Upper lobe of left lung (tissue), 6 donors: ENCODE results near the gene AFP. TPM values are rescaled to one million over a fixed set of nuclear protein-coding genes. Genes with fewer than 3 reads are reported as not detected.
A peak's percentile ranks its signal among the peaks of the same experiment; 100 is the strongest.

Source experiments
- ATAC-seq, 2 donors: fragments of 200-7000 bp; cut with Tn5 transposase; one replicate each; pipeline ENCODE4 v1.9.1; 2022; ENCODE audit warnings: mild to moderate bottlenecking in 2 of 2, moderate library complexity in 2 of 2; ENCODE audit not compliant: low FRiP score in 2 of 2
- DNase-seq, 2 donors: peaks; one replicate each; pipeline ENCODE4 v3.0.0-alpha.2; 2019 to 2020
- H3K27ac ChIP-seq, 4 donors: fragments of 200-600 bp; sonication (generic); one replicate each; pipeline ENCODE4 v1.5.1; 2016 to 2019
- H3K27me3 ChIP-seq, 4 donors: fragments of 200-600 bp; sonication (generic); one replicate each; pipeline ENCODE4 v1.5.1; 2017 to 2019
- H3K36me3 ChIP-seq, 4 donors: fragments of 200-600 bp; sonication (generic); one replicate each; pipeline ENCODE4 v1.5.1; 2016 to 2019
- H3K4me1 ChIP-seq, 4 donors: fragments of 200-600 bp; sonication (generic); one replicate each; pipeline ENCODE4 v1.5.1; 2018 to 2019
- H3K4me3 ChIP-seq, 4 donors: fragments of 200-600 bp; sonication (generic); one replicate each; pipeline ENCODE4 v1.5.1; 2017 to 2019; ENCODE audit warnings: mild to moderate bottlenecking in 2 of 4, moderate library complexity in 1 of 4
- H3K9me3 ChIP-seq, 4 donors: fragments of 200-600 bp; sonication (generic); one replicate each; pipeline ENCODE4 v1.5.1; 2018 to 2019
- EP300 ChIP-seq, 4 donors: sonication (generic); formaldehyde crosslinking; IDR thresholded peaks; one replicate each; pipeline ENCODE4 v1.5.1; 2017; ENCODE audit warnings: antibody characterized with exemption in 4 of 4, control low read depth in 2 of 4
- POLR2A ChIP-seq, 4 donors: fragments of 450-650 bp; IDR thresholded peaks; one replicate each; pipeline ENCODE4 v1.5.1; 2016 to 2017; ENCODE audit warnings: antibody characterized with exemption in 4 of 4, mild to moderate bottlenecking in 2 of 4
- POLR2AphosphoS5 ChIP-seq, 2 donors: sonication (generic); formaldehyde crosslinking; IDR thresholded peaks; one replicate each; pipeline ENCODE4 v1.5.1; 2017; ENCODE audit warnings: antibody characterized with exemption in 2 of 2
- WGBS, 2 donors: methylation state at CpG; one replicate each; pipeline ENCODE4 v1.1.5; 2017 to 2018; 5-methylcytosine and 5-hydroxymethylcytosine counted together
- total RNA-seq, 6 donors: library from RNA; depleted of rRNA in 4 of 6; stranded (reverse); fragments of >200 nt in 4 of 6; gene quantifications; one replicate each; pipeline versions ENCODE4 v1.1.0 to v1.2.1, GENCODE V29; 2016 to 2021
- TF ChIP-seq, protein P1 (sequence below), 6 experiments: fragments of 450-650 bp in 4 of 6; fragments of 200-600 bp in 2 of 6; sonication (generic) in 2 of 6; IDR thresholded peaks; one replicate each; pipeline ENCODE4 v1.5.1; 2016 to 2019; ENCODE audit warnings: antibody characterized with exemption in 6 of 6
- donor health status: DM: no; HTN: no; CAD: no; lungs with moderate emphysema.
- donor health status: DM: no; HTN: yes; CAD: no; lungs with severe emphysema.

Gene AFP
- total RNA-seq, 6 donors from 2014 or later, result 1.2 to 2.9 TPM; not detected in 4

GRCh38 chr4:73485085-73485484 is 49.1 kb downstream of the AFP start:
- H3K27me3 ChIP-seq, result no peaks in the 10 kb centered on the region
- no peak for ATAC-seq

GRCh38 chr4:73485596-73485995 is 49.6 kb downstream of the AFP start:
- H3K9me3 ChIP-seq, result no peaks in the 10 kb centered on the region
- ATAC-seq, result no peak
- TF ChIP-seq EP300 (IDR thresholded peaks at IDR 0.05) (no peak), POLR2AphosphoS5 (IDR thresholded peaks at IDR 0.05) (no peak), POLR2A (IDR thresholded peaks at IDR 0.05) (no peak)
- TF ChIP-seq, protein P1, sequence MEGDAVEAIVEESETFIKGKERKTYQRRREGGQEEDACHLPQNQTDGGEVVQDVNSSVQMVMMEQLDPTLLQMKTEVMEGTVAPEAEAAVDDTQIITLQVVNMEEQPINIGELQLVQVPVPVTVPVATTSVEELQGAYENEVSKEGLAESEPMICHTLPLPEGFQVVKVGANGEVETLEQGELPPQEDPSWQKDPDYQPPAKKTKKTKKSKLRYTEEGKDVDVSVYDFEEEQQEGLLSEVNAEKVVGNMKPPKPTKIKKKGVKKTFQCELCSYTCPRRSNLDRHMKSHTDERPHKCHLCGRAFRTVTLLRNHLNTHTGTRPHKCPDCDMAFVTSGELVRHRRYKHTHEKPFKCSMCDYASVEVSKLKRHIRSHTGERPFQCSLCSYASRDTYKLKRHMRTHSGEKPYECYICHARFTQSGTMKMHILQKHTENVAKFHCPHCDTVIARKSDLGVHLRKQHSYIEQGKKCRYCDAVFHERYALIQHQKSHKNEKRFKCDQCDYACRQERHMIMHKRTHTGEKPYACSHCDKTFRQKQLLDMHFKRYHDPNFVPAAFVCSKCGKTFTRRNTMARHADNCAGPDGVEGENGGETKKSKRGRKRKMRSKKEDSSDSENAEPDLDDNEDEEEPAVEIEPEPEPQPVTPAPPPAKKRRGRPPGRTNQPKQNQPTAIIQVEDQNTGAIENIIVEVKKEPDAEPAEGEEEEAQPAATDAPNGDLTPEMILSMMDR (IDR thresholded peaks at IDR 0.05), result no peak

More at GRCh38 chr4:73485085-73485484, 49.1 kb downstream of the AFP start:
- Histone ChIP-seq H3K9me3 (no peaks in the 10 kb centered on the region), H3K36me3 (no peaks in the 10 kb centered on the region), H3K27ac (no peak overlapping the region), H3K4me3 (no peak overlapping the region), H3K4me1 (no peaks in the 10 kb centered on the region)
- TF ChIP-seq POLR2A (IDR thresholded peaks at IDR 0.05), result no peak
- TF ChIP-seq, protein P1 (IDR thresholded peaks at IDR 0.05), result no peak
- TF ChIP-seq POLR2AphosphoS5 (IDR thresholded peaks at IDR 0.05), result no peak
- TF ChIP-seq EP300 (IDR thresholded peaks at IDR 0.05), result no peak
- no peak for DNase-seq

DNA sequence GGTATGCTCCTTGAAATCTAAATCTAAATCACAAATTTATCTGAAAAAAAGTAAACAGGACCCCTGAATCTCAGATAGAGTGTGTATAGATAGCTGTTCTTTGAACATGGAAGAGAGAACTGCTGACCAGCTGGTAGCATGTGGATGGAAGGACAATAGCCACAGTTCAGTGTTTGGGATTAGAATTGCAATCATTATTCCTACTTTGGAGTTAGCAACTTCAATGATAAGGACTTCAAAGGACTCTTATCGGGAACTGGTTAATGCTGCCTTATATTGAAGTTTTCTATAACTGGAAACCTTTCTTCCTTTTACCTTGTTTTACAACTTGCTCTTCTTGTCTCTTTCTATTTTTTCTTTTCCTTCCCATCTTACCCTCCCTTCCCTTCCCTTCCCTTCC is 50.5 kb downstream of the AFP start:
- no peak for ATAC-seq
- Histone ChIP-seq H3K27me3 (no peaks in the 10 kb centered on the region), H3K36me3 (no peaks in the 10 kb centered on the region), H3K4me3 (no peak overlapping the region), H3K4me1 (no peaks in the 10 kb centered on the region), H3K9me3 (no peaks in the 10 kb centered on the region), H3K27ac (no peak overlapping the region)
- TF ChIP-seq, protein P1 (IDR thresholded peaks at IDR 0.05), result no peak
- TF ChIP-seq POLR2A (IDR thresholded peaks at IDR 0.05) (no peak), EP300 (IDR thresholded peaks at IDR 0.05) (no peak), POLR2AphosphoS5 (IDR thresholded peaks at IDR 0.05) (no peak)
- 53 to 54% methylated on average over 1 of the region's 1 CpG for WGBS, 2 donors
- no peak for DNase-seq

More at GRCh38 chr4:73485596-73485995, 49.6 kb downstream of the AFP start:
- no peak for DNase-seq
- no peaks in the 10 kb centered on the region for H3K36me3 ChIP-seq
- no peaks in the 10 kb centered on the region for H3K4me1 ChIP-seq
- no peak overlapping the region for H3K4me3 ChIP-seq
- no peak overlapping the region for H3K27ac ChIP-seq
- H3K27me3 ChIP-seq, result no peaks in the 10 kb centered on the region

DNA sequence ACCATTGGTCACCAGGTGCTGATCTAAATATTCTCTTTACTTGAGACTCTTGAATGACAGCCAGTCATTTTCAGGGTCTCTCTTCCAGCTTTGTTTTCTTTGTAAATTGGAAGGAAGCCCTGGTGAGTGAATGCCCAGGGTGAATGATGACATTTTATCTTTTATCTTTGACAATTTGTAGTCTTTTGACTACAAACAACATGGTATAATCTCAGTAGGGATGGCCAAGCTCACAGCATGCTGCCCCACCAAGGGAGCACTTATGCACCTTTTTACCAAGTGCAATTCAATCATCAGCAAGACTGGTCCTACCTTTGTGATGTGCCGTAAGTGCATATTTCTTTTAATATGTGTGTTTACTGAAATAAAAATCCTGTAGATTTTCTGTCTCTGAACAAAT is 51.2 kb downstream of the AFP start:
- Histone ChIP-seq H3K27me3 (no peaks in the 10 kb centered on the region), H3K9me3 (no peaks in the 10 kb centered on the region), H3K4me3 (no peak overlapping the region), H3K4me1 (no peaks in the 10 kb centered on the region), H3K27ac (no peak overlapping the region), H3K36me3 (no peaks in the 10 kb centered on the region)
- TF ChIP-seq EP300 (IDR thresholded peaks at IDR 0.05), result no peak
- TF ChIP-seq, protein P1 (IDR thresholded peaks at IDR 0.05), result no peak
- no peak for TF ChIP-seq POLR2A (IDR thresholded peaks at IDR 0.05)
- TF ChIP-seq POLR2AphosphoS5 (IDR thresholded peaks at IDR 0.05), result no peak
- WGBS, 2 donors, result 94 to 100% methylated on average over 1 of the region's 1 CpG
- no peak for DNase-seq
- no peak for ATAC-seq

- TF ChIP-seq EP300 (IDR thresholded peaks at IDR 0.05) (no peak), POLR2AphosphoS5 (IDR thresholded peaks at IDR 0.05) (no peak), POLR2A (IDR thresholded peaks at IDR 0.05) (no peak)
- TF ChIP-seq, protein P1 (IDR thresholded peaks at IDR 0.05), result no peak
- 44 to 46% methylated on average over 4 of the region's 4 CpGs for WGBS, 2 donors
- H3K4me1 ChIP-seq, result peaks cover 0 to 23% (median 0%) of the 10 kb centered on the region in 4 donors
- no peaks in the 10 kb centered on the region for H3K9me3 ChIP-seq
- peak overlapping the region in 1 of 4 donors; percentile 2 for H3K4me3 ChIP-seq
- no peaks in the 10 kb centered on the region for H3K27me3 ChIP-seq
- no peak overlapping the region for H3K27ac ChIP-seq
- no peaks in the 10 kb centered on the region for H3K36me3 ChIP-seq
- no peak for DNase-seq
- no peak for ATAC-seq
Measured at GRCh38 chr4:73499996-73500765, 64.2 kb downstream of the AFP start.
